MM.1S (cell line): Measurements from ENCODE around the gene M6PR.

ENCODE experiments used
- DNase-seq: peaks from one replicate; pipeline ENCODE4 v3.0.0-alpha.2; 2015
- H2AFZ ChIP-seq: fragments of 300-600 bp; sonication (generic); 2 replicates; pipeline ENCODE4 v1.6.0; 2016; ENCODE audit warnings: antibody characterized with exemption, low read length
- H3F3A ChIP-seq: fragments of 300-600 bp; sonication (generic); 2 replicates; pipeline ENCODE4 v1.6.1; 2016; ENCODE audit warnings: mild to moderate bottlenecking, antibody characterized with exemption, low read length, moderate library complexity, mixed read lengths; ENCODE audit not compliant: insufficient read depth
- H3K27ac ChIP-seq: fragments of 300-600 bp; sonication (generic); 2 replicates; pipeline ENCODE4 v1.5.1; 2016; ENCODE audit warnings: mild to moderate bottlenecking, low read length
- H3K27me3 ChIP-seq: fragments of 300-600 bp; sonication (generic); replicated peaks from 2 replicates; pipeline ENCODE4 v1.6.0; 2016; ENCODE audit warnings: low read length; ENCODE audit not compliant: insufficient read depth
- H3K36me3 ChIP-seq: fragments of 300-600 bp; sonication (generic); replicated peaks from 2 replicates; pipeline ENCODE4 v1.6.1; 2016; ENCODE audit warnings: mild to moderate bottlenecking, low read length, mixed read lengths; ENCODE audit not compliant: insufficient read depth
- H3K4me1 ChIP-seq: fragments of 300-600 bp; sonication (generic); 2 replicates; pipeline ENCODE4 v1.6.1; 2016; ENCODE audit warnings: low read length, mixed read lengths
- H3K4me2 ChIP-seq: fragments of 300-600 bp; sonication (generic); 2 replicates; pipeline ENCODE4 v1.6.0; 2016; ENCODE audit warnings: low read depth, low read length
- H3K4me3 ChIP-seq: fragments of 300-600 bp; sonication (generic); 2 replicates; pipeline ENCODE4 v1.5.1; 2016; ENCODE audit warnings: low read length, mixed read lengths
- H3K79me2 ChIP-seq: fragments of 300-600 bp; sonication (generic); 2 replicates; pipeline ENCODE4 v1.6.1; 2016; ENCODE audit warnings: mixed run types, low read length, mixed read lengths
- H3K9ac ChIP-seq: fragments of 300-600 bp; sonication (generic); 2 replicates; pipeline ENCODE4 v1.6.1; 2016; ENCODE audit warnings: low read length, mixed read lengths
- H3K9me2 ChIP-seq: fragments of 300-600 bp; sonication (generic); replicated peaks from 2 replicates; pipeline ENCODE4 v1.6.1; 2016; ENCODE audit warnings: mild to moderate bottlenecking, low read length, mixed read lengths; ENCODE audit not compliant: insufficient read depth
- H3K9me3 ChIP-seq: fragments of 300-600 bp; sonication (generic); replicated peaks from 2 replicates; pipeline ENCODE4 v1.6.1; 2016; ENCODE audit warnings: mild to moderate bottlenecking, low read length, mixed read lengths; ENCODE audit not compliant: insufficient read depth
- H4K20me1 ChIP-seq: fragments of 300-600 bp; sonication (generic); 2 replicates; pipeline ENCODE4 v1.6.1; 2016; ENCODE audit warnings: mild to moderate bottlenecking, low read length, moderate library complexity, mixed read lengths; ENCODE audit not compliant: insufficient read depth
- CTCF ChIP-seq: fragments of 300-600 bp; sonication (generic); IDR thresholded peaks from 2 replicates; pipeline ENCODE4 v1.5.1; 2016; ENCODE audit warnings: antibody characterized with exemption, low read length, mixed read lengths
- EZH2 ChIP-seq: fragments of 300-600 bp; sonication (generic); optimal IDR thresholded peaks from 2 replicates; pipeline ENCODE3; 2017; ENCODE audit warnings: low read depth, mild to moderate bottlenecking, antibody characterized with exemption, low read length, mixed read lengths
- EZH2phosphoT487 ChIP-seq: fragments of 300-600 bp; sonication (generic); IDR thresholded peaks from 2 replicates; pipeline ENCODE4 v1.6.1; 2018; ENCODE audit warnings: antibody characterized with exemption, low read length

M6PR gene

GRCh38 chr12:8949342-8950220, at the start of gene M6PR:
M6PR (minus strand) TSS chr12:8949645; CDS start chr12:8946404, 3,241 bp downstream.
- Histone ChIP-seq H3K27me3 (no peaks in the 10 kb centered on the region), H3K36me3 (peaks cover 11% of the 10 kb centered on the region), H4K20me1 (0 out of 2 replicates have a peak, but pooled peaks cover 5% of the 10 kb centered on the region), H3K4me1 (peaks cover 18% of the 10 kb centered on the region), H3K4me2 (peak within 1 kb of the TSS; percentile 84), H3F3A (peaks cover 10% of the 10 kb centered on the region; the same call in 1 of the 2 replicates), H3K9ac (peak within 1 kb of the TSS; percentile 94), H3K9me2 (no peaks in the 10 kb centered on the region), H3K4me3 (peak within 1 kb of the TSS; percentile 98), H2AFZ (peak within 1 kb of the TSS; percentile 88), H3K27ac (peak within 1 kb of the TSS; percentile 94), H3K9me3 (no peaks in the 10 kb centered on the region), H3K79me2 (peaks cover 44% of the 10 kb centered on the region)
- peak; percentile 96 for DNase-seq
- TF ChIP-seq CTCF (peak; percentile 52), EZH2phosphoT487 (no peak)

GRCh38 chr12:8996682-8997405, 47.4 kb upstream of the M6PR start:
- H3F3A ChIP-seq: no peaks in the 10 kb centered on the region
- no peak for DNase-seq

GRCh38 chr12:8995021-8995775, 45.8 kb upstream of the M6PR start:
- H3F3A ChIP-seq: no peaks in the 10 kb centered on the region
- H2AFZ ChIP-seq: no peak overlapping the region
- no peaks in the 10 kb centered on the region for H3K9me2 ChIP-seq
- H3K27me3 ChIP-seq: no peaks in the 10 kb centered on the region
- no peaks in the 10 kb centered on the region for H3K79me2 ChIP-seq
- no peak overlapping the region for H3K4me3 ChIP-seq
- H3K36me3 ChIP-seq: no peaks in the 10 kb centered on the region
- H3K9ac ChIP-seq: no peak overlapping the region
- no peaks in the 10 kb centered on the region for H4K20me1 ChIP-seq
- no peak overlapping the region for H3K4me2 ChIP-seq
- TF ChIP-seq EZH2: no peak
- no peak for TF ChIP-seq EZH2phosphoT487
- no peak for TF ChIP-seq CTCF
- no peaks in the 10 kb centered on the region for H3K4me1 ChIP-seq
- no peak for DNase-seq
- no peaks in the 10 kb centered on the region for H3K9me3 ChIP-seq
- no peak overlapping the region for H3K27ac ChIP-seq

More at GRCh38 chr12:8996682-8997405, 47.4 kb upstream of the M6PR start:
- Histone ChIP-seq H3K9ac (no peak overlapping the region), H3K36me3 (no peaks in the 10 kb centered on the region), H3K9me3 (no peaks in the 10 kb centered on the region), H3K9me2 (no peaks in the 10 kb centered on the region), H3K4me1 (no peaks in the 10 kb centered on the region), H3K4me2 (no peak overlapping the region), H3K27ac (no peak overlapping the region), H4K20me1 (no peaks in the 10 kb centered on the region), H3K4me3 (no peak overlapping the region), H3K27me3 (no peaks in the 10 kb centered on the region), H2AFZ (no peak overlapping the region), H3K79me2 (no peaks in the 10 kb centered on the region)
- no peak for TF ChIP-seq EZH2
- no peak for TF ChIP-seq EZH2phosphoT487
- no peak for TF ChIP-seq CTCF
